Raji (cell line): ENCODE results near the gene TRAPPC4.
A peak's percentile ranks its signal among the peaks of the same experiment; 100 is the strongest.

Experiments
- POLR2A ChIP-seq: IDR thresholded peaks from 2 replicates; pipeline ENCODE4 v1.6.1; 2011; ENCODE audit warnings: low read depth, low read length, control low read depth; ENCODE audit not compliant: insufficient read depth

TRAPPC4 gene, protein sequence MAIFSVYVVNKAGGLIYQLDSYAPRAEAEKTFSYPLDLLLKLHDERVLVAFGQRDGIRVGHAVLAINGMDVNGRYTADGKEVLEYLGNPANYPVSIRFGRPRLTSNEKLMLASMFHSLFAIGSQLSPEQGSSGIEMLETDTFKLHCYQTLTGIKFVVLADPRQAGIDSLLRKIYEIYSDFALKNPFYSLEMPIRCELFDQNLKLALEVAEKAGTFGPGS

DNA sequence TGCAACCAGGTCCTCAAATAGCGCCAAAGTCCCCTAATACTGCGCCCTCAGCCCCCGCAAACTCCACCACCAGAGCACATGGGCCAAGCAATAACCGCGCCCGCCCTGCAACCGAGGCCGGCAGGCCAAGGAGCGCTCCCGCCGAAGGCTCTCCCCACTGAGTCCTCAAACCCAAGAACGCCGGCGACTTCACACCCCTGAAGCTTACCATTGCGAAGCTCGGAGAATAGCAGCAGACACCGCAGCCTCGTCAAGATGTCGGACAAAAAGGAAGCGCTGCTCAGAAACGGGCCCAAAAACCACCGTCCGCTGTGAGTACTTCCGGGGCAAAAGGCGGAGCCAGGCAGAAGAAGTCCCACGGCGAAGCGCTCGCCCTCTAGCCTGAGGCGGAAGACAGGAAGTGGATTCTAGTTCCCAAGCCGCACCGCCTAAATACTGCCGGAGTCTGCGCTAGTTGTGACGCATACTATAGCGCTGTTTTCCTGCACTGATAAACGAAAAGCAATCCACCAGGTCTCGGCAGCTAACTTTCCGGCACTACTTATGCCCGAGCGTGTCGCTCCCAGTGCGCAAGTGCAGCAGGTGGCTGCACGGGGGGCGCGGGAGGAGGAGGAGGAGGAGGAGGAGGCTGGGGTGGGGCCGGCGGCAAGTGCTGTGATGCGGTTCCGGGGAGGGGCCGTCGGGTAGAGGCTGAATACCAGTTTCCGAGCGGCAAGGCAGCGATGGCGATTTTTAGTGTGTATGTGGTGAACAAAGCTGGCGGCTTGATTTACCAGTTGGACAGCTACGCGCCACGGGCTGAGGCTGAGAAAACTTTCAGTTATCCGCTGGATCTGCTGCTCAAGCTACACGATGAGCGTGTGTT is at the start of gene TRAPPC4, which contains the start of gene RPS25:
TSS of gene TRAPPC4 (plus strand) at position 693 of the 865 bp plus-strand sequence. CDS start at position 723, 30 bp downstream.
TSS of gene RPS25 (minus strand) at position 270 of the 865 bp plus-strand sequence. CDS start at position 211, 59 bp downstream.
- peak; percentile 96 for TF ChIP-seq POLR2A

DNA sequence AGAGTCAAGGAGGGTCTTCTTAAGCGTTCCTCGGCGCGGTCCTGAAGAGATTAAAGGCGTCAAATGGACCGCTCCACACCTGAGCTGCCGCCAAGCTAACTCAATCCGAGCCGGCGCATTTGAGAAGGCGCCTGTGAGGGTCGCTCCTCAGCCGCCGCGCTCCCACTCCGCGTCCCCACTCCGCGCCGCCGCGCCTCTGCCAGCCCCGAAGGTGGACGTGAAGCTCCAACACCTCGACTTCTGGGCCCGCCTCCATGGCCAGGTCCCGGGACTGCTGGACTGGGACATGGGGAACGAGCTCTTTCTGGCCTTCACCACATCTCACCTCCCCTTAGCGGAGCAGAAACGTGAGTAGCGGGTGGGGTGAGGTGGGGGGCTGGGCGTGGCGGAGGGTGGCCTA is 46.9 kb upstream of the TRAPPC4 start, which contains the start of gene FOXR1:
TSS of gene FOXR1 (plus strand) at position 116 of the 400 bp plus-strand sequence. CDS start at position 287, 171 bp downstream.
- TF ChIP-seq POLR2A, result no peak

DNA sequence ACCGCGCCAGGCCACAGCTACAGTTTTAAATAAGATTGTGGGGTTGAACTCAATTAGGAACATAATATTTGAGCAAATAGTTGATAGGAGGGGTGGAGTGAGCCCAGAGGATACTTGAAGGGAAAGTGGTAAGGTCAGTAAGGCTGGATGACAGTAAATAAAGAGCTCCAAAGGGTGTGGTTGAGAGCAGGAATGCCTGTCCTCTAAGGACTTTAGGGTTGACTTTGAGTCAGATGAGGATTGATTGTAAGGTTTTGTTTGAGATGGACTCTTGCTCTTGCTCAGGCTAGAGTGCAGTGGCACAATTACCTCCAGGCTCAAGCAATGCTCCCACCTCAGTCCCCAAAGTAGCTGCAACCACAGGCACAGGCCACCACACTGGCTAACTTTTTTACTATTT is 44.6 kb upstream of the TRAPPC4 start:
- TF ChIP-seq POLR2A, result no peak

DNA sequence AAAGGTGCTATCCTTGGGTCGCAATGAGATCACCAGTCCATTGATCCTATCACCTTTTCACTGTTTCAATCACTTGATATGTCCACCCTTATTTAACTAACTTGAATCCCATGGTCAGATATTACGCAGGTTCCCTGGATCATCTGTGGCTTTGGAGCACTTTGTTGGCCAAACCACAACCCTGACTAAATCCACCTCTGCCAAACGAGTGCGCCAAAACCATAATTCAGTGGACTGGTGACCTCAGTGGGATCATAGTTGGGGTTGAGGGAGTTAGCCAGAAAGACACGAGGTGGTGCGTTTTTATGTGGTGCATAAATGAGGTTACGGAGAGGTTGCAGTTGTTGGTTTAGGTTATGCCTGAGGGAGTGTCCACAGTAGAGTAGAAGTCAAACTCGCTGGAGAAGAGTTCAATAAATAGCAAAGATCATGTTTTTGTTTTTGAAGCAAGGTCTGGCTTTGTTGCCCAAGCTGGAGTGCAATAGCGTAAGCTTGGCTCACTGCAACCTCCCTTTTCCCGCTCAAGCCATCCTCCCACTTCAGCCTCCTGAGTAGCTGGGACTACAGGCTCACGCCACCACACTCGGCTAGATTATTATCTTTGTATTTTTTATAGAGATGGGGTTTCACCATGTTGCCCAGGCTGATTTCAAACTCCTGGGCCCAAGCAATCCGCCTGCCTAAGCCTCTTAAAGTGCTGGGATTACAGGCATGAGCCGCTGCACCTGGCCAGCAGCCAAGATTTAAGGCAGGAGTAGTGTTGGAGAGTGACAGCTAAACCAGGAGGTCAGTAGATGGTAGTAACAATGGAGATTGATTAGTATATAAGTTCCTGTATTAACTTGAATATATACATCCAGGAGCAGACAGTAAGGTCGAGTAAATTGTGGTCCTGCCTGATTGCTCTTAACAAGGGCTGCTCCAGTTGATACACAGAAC is 42.5 kb upstream of the TRAPPC4 start:
- no peak for TF ChIP-seq POLR2A

DNA sequence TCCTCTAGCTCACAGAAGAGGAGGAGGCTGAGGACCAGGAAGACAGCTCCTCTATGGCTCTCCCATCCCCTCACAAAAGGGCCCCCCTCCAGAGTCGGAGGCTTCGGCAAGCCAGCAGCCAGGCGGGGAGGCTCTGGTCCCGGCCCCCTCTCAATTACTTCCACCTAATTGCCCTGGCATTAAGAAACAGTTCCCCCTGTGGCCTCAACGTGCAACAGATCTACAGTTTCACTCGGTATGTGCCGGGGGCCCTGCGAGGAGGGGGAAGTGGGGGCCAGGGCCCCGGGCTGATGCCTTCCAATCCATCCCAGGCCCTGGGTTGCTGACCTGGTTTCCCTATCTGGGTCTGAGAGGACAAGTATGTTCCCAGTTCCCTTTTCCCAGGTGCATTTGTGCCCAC is 39.1 kb upstream of the TRAPPC4 start:
- TF ChIP-seq POLR2A, result no peak

DNA sequence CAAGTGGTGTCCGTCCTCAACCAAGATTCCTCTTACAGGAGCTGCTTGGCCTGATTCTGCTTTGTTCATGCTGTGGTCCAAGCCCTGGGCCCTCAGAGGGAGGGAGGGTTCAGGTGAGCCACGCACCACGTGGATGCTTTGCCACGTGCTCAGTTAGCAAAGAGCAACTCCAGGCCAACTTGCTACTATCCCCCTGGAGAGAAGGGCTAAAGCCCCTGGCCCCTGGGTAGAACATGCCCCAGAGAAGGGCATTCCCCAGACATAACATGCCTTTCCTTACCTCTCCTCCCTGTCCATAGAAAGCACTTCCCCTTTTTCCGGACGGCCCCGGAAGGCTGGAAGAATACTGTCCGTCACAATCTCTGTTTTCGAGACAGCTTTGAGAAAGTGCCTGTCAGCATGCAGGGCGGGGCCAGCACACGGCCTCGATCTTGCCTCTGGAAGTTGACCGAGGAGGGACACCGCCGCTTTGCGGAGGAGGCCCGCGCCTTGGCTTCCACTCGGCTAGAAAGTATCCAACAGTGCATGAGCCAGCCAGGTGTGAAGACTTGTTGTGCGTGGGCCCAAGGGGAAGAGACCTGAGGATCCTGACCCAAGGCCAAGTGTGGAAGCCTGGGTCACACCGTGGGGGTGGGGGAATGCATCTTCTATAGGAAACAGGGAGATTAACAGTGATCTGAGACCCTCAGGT is 38.2 kb upstream of the TRAPPC4 start:
- TF ChIP-seq POLR2A, result no peak

DNA sequence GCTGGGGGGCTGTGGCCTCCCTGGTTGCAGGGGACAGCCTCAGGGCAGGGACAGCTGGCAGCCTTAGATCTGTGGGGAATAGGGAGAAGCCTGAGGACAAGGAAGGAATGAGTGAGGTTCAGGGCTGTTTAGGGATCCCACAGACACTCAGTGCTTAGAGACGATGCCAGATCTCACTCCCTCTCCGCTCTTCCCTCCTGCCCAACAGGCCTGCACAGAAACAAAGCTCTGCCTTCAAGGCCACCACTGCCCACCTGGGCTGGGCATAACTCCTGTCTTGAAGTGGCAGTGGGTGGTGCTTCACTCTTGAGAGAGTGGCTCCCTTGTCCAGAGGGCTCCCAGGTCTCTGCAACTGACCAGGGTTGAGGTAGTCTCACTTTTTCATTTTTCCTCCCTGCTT is 33.7 kb upstream of the TRAPPC4 start:
- TF ChIP-seq POLR2A, result 0 out of 2 replicates have a peak, but pooled peaks have one; percentile 16

DNA sequence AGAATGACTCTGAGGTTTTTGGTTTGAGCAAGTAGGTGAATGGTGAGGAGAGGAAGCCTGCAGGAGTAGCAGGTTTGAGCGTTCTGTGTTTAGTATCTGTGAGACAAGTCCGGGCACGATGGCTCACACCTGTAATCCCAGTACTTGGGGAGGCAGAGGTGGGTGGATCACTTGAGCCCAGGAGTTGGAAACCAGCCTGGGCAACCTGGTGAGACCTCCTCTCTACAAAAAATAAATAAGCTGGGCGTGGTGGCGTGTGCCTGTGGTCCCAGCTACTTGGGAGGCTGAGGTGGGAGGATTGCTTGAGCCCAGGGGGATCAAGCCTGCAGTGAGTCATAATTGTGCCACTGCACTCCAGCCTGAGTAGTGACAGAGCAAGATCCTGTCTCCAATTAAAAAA is 30.3 kb upstream of the TRAPPC4 start:
- peak; percentile 19; the same call in 1 of the 2 replicates for TF ChIP-seq POLR2A

DNA sequence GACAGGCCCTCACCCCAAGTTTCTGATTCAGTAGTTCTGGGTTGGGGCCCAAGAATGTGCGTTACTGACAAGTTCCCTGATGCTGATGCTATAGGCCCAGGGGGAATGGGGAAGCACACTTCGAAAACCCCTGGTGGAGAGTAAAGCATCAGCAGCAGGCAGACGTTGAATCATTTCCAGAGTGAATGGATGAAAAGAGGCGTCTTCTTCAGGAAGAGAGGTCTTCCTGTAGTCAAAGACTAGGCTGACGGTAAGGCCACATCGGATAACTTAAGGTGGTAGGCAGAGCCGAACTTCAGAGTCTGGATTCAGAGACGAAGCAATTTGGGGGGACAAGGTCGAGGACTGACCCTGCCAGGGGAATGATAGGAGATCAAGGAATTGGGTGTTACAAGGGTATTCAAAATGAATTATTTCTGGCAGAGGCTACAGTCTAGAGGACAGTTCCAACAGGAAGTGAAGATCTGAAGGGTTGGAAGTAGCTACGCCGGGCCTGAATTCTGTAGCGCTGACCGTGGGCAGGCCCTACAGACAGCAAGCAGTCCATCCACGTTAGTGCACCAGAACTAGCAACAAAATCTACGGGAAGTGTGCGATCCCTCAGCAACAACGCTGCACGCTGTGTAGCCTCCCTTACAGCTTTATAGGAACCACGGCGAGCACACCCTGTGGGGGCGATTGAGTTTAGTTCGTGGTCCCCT is 21.5 kb upstream of the TRAPPC4 start:
- no peak for TF ChIP-seq POLR2A

DNA sequence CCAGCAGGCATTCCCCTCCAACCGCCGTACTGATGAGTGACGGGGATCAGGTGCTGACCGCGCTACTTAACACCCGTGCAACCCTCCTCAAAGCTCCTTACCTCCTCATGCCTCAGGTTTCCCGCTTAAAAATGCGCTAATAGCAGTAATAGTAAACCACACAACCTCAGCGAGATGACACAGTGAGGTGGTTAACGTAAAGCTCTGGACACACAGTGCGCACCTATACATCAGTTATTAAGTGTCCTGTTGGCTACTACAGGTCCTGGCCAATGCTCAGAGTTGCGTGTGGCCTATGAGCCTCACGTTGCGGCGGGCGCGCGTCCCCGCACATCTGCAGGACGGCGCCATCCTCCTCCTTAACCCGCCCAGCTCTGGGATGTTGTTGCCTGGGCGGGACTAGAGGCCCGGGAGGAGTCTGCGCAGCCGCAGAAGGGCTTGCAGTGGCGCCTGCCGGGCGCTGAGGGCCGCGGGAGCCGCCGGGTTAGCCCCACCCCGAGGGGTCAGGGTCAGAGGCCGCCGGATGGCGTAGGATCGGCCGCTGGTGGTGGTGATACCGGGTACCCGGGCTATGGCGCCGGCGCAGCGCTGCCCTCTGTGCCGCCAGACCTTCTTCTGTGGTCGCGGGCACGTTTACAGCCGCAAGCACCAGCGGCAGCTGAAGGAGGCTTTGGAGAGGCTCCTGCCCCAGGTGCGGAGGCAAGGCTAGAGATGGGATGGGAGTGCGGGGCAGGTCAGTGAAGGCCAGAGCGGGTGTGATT is 20.8 kb upstream of the TRAPPC4 start, which contains the start of gene CENATAC:
TSS of gene CENATAC (plus strand) at position 512 of the 761 bp plus-strand sequence. CDS start at position 572, 60 bp downstream.
- peak; percentile 100 for TF ChIP-seq POLR2A

DNA sequence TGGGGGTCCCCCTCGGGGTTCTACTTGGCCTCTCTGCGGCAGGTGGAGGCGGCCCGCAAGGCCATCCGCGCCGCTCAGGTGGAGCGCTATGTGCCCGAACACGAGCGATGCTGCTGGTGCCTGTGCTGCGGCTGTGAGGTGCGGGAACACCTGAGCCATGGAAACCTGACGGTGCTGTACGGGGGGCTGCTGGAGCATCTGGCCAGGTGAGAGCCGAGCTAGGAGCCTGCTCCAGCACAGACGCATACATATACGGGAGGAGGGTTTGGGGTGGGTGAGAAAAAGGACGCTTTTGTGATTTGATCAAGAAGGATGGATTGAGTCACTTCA is 20.2 kb upstream of the TRAPPC4 start:
- no peak for TF ChIP-seq POLR2A

DNA sequence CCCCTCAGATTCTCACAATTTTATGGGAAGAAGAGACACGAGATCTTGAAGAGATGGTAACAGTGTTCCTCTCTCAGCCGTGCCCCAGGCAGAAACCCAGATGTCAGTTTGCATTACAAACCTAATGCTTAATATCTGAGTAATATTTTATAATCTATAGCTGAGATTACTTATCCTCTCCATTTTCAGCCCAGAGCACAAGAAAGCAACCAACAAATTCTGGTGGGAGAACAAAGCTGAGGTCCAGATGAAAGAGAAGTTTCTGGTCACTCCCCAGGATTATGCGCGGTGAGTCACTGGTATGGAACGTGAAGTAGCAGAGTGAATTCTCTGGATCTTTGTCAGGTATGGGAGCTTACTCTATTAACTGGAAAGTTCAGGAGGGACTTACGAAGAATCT is 19.7 kb upstream of the TRAPPC4 start:
- no peak for TF ChIP-seq POLR2A

DNA sequence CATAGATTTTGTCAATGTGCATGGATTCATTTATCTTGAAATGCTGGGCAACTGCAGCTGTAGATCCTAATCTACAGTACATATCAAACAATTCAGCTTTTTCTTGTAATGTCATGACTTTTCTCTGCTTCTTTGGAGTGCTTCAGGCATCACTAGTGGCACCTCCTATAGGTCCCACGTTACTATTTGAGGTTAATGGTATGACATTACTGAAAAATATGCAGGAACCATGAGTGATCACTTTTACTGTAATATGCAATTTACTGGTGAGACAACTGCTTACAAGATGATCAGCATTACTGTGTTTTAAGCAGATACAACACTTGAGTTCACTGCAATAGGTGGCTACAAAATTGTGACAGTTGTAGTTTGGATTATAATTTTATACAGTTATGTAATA is 17.7 kb upstream of the TRAPPC4 start:
- no peak for TF ChIP-seq POLR2A
